ENCODE data around the gene PLXNB2. TPM values are rescaled to one million over a fixed set of nuclear protein-coding genes. Genes with fewer than 3 reads are reported as not detected.
"Not testable (repeated sequence)": the region's sequence is repeated elsewhere in the genome, so short reads cannot be mapped to it uniquely, and the experiment has no call there.

PLXNB2 gene
- polyA plus RNA-seq (ENCODE audit: insufficient read length), result 109 TPM

- DNase-seq, result peak; percentile 90
Observed at GRCh38 chr22:50306753-50307749, at the start of gene PLXNB2. Gene PLXNB2, minus strand, starts transcription at chr22:50307646. Its CDS starts 17,062 bp downstream, at chr22:50290584.

GRCh38 chr22:50357222-50357621, 49.8 kb upstream of the PLXNB2 start:
- no peak for DNase-seq

DNA sequence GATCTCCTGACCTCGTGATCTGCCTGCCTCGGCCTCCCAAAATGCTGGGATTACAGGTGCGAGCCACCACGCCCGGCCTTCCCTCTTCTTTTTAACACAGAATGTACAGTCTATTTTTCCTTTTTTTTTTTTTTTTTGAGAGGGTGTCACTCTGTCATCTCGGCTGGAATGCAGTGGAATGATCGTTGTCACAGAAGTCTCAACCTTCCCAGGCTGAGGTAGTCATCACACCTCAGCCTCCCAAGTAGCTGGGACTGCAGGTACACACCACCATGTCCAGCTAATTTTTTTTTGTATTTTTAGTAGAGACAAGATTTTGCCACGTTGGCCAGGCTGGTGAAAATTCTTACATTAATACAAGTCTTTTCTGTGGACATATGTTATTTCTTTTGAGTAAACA, 48.7 kb upstream of the PLXNB2 start:
- DNase-seq, result no peak

DNA sequence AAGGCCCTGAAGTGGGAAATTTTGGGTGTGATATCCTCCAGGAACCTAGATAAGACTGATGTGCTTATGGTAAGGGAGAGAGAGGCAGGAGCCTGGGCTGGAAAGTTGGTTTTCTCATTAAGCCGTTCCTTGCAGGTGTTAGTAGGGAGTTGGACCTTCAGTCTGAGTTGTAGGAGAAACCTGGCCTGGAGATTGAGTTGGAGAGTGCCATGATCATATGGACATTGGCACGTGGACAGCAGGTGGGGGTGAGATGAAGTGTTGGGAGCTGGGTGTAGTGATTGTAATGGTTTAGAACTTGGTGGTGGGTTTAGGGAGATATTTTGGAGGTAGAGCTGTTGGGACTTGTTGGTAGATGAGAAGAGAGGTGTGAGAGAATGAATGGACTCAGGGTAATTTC, 40.6 kb upstream of the PLXNB2 start:
- no peak for DNase-seq

GRCh38 chr22:50347157-50347556, 39.7 kb upstream of the PLXNB2 start:
- no peak for DNase-seq

DNA sequence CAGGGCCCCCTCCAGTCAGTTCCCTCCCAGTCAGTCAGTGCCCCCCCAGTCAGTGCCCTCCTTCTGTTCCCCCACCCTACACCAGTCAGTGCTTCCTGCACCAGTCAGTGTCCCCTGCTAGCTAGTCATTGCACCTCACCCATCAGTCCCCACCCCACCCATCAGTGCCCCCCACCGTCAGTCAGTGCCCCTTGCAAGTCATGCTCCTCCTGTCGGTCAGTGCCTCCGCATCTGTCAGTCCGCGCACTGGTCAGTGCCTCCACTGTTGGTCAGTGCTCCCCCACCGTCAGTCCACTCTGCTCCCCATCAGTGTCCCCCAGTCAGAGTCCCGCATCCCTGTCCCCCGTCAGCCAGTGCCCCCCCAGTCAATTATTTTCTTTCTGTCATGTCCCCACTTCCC, 39.0 kb upstream of the PLXNB2 start:
- DNase-seq, result no peak

DNA sequence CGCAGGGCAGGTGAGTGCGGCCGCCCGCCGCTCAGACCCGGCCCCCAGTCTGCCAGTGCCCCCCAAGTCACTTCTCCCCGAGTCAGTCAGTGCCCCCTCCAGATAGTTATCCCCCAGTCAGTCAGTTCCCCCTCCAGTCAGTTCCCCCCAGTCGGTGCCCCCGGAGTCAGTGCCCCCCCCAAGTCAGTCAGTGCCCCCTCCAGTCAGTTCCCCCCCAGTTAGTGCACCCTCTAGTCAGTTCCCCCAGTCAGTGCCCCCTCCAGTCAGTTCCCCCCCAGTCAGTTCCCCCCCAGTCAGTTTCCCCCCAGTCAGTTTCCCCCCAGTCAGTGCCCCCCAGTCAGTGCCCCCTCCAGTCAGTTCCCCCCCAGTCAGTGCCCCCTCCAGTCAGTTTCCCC, 36.1 kb upstream of the PLXNB2 start:
- DNase-seq, result no peak

- peak; percentile 82 for DNase-seq
Observed at GRCh38 chr22:50342651-50343540, 35.5 kb upstream of the PLXNB2 start, which contains the start of gene PPP6R2. Gene PPP6R2, plus strand, starts transcription at chr22:50343327. Its CDS starts 50,582 bp downstream, at chr22:50393909.

GRCh38 chr22:50341977-50342650, 34.7 kb upstream of the PLXNB2 start:
- DNase-seq, result peak; percentile 88

DNA sequence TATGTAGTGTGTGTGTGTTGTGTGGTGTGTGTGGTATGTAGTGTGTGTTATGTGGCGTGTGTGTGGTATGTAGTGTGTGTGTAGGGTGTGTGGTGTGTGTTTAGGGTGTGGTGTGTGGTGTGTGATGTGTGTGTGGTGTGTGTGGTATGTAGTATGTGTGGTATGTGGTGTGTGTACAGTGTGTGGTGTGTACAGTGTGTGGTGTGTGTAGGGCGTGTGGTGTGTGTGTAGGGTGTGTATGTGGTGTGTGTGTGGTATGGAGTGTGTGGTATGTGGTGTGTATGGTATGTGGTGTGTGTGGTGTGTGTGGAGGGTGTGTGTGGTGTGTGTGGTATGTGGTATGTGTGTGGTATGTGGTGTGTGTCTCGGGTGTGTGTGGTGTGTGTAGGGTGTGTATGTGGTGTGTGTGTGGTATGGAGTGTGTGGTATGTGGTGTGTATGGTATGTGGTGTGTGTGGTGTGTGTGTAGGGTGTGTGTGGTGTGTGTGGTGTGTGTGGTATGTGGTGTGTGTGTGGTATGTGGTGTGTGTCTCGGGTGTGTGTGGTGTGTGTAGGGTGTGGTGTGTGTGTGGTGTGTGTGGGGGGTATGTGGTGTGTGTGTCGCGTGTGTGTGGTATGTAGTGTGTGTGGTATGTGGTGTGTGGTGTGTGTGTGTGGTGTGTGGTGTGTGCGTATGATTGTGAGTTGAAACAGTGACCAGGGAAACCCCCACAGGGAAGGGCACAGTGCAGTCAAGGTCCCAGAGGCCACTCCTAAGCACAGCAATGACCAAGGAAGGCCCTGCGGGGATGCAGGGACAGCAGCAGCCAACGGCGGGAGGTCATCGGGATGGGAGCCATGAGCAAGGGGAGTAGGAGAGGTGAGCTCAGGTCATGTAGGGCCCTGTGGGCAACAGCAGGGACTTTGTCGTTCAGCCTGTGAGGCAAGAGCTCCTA, 32.8 kb upstream of the PLXNB2 start:
- DNase-seq, result no peak

DNA sequence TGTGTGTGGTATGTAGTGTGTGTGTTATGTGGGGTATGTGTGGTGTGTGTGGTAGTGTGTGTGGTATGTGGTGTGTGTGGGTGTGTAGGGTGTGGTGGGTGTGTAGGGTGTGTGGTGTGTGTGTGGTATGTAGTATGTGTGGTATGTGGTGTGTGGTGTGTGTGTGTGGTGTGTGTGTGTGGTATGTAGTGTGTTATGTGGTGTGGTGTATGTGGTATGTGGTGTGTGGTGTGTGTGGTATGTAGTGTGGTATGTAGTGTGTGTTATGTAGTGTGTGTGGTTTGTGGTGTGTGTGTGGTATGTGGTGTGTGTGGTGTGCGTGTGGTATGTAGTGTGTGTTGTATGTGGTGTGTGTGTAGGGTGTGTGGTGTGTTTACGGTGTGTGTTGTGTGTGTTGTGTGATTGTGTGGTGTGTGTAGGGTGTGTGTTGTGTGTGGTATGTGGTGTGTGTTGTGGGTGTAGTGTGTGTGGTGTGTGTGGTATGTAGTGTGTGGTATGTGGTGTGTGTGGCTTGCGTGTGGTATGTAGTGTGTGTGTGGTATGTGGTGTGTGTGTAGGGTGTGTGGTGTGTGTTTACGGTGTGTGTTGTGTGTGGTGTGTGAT, 31.5 kb upstream of the PLXNB2 start:
- no peak for DNase-seq

GRCh38 chr22:50338042-50338573, 30.7 kb upstream of the PLXNB2 start:
- DNase-seq, result no peak

- no peak for DNase-seq
Observed at GRCh38 chr22:50337262-50338041, 30.0 kb upstream of the PLXNB2 start.

GRCh38 chr22:50334433-50334832, 27.0 kb upstream of the PLXNB2 start:
- not testable (repeated sequence) for DNase-seq

DNA sequence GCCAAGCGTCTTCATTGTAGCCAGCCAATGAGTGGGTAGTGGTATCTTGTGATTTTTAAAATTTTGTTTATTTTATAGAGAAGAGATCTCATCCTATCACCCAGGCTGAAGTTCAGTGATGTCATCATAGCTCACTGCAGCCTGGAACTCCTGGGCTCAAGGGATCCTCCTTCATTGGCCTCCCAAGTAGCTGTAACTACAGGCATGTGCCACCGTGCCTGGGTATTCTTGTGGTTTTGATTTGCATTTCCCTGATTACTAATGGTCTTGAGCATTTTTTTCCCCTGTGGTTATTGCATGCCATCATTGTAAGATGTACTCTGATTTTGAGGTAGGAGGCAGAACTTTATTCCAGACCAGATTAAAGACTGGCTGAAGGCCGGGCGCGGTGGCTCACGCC, 21.8 kb upstream of the PLXNB2 start:
- no peak for DNase-seq

- no peak for DNase-seq
Observed at GRCh38 chr22:50327711-50328019, 20.2 kb upstream of the PLXNB2 start.

GRCh38 chr22:50326956-50327710, 19.7 kb upstream of the PLXNB2 start, which contains the start of gene DENND6B:
Gene DENND6B, minus strand, starts transcription at chr22:50327012. Its CDS starts 24 bp downstream, at chr22:50326988.
- peak; percentile 93 for DNase-seq

- DNase-seq, result no peak
Observed at GRCh38 chr22:50326225-50326955, 18.9 kb upstream of the PLXNB2 start.

All from hindlimb muscle (tissue), 1 donor.